Breast epithelium (tissue), 3 donors: ENCODE data around the gene EMC10.

Experiments
- POLR2A ChIP-seq: fragments of 450-650 bp; IDR thresholded peaks from one replicate; pipeline ENCODE4 v1.6.1; 2016; ENCODE audit warnings: antibody characterized with exemption, mild to moderate bottlenecking, moderate library complexity
- POLR2AphosphoS5 ChIP-seq, 3 donors: sonication (generic); formaldehyde crosslinking; IDR thresholded peaks; one replicate each; pipeline ENCODE4 v1.6.1; 2017; ENCODE audit warnings: antibody characterized with exemption in 3 of 3
- TF ChIP-seq, protein P1 (sequence below), 3 donors: fragments of 450-650 bp; IDR thresholded peaks; one replicate each; pipeline ENCODE4 v1.5.1; 2016 to 2017; ENCODE audit warnings: antibody characterized with exemption in 3 of 3, mild to moderate bottlenecking in 3 of 3, moderate library complexity in 3 of 3

DNA sequence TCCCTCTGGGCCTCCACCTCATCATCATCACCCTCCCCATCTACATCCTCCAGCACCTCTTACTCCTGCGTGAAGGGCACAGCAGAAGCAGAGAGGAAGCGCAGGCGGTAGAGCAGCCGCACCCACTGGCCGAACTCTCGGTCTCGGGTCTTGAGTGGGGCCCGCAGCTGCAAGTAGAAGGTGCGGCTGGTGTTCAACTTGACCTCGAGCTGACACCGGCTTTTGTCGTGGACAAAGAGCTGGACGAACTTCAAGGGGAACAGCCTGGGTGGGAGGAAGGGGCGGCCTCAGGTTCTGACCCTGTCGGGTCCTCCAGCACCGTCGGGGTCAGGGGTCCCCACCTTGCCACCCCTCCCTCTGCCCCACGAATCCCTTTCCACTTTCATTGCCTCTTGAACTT lies 8.7 kb upstream of the EMC10 start:
- no peak for TF ChIP-seq POLR2A
- TF ChIP-seq, protein P1, sequence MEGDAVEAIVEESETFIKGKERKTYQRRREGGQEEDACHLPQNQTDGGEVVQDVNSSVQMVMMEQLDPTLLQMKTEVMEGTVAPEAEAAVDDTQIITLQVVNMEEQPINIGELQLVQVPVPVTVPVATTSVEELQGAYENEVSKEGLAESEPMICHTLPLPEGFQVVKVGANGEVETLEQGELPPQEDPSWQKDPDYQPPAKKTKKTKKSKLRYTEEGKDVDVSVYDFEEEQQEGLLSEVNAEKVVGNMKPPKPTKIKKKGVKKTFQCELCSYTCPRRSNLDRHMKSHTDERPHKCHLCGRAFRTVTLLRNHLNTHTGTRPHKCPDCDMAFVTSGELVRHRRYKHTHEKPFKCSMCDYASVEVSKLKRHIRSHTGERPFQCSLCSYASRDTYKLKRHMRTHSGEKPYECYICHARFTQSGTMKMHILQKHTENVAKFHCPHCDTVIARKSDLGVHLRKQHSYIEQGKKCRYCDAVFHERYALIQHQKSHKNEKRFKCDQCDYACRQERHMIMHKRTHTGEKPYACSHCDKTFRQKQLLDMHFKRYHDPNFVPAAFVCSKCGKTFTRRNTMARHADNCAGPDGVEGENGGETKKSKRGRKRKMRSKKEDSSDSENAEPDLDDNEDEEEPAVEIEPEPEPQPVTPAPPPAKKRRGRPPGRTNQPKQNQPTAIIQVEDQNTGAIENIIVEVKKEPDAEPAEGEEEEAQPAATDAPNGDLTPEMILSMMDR (IDR thresholded peaks at IDR 0.05) = no peak
- TF ChIP-seq POLR2AphosphoS5 (IDR thresholded peaks at IDR 0.05) = no peak
